ENCODE results near the gene ANXA2.

GRCh38 chr15:60352525-60352924 lies 45.3 kb downstream of the ANXA2 start:
- TF ChIP-seq CTCF (conservative IDR thresholded peaks at IDR 0.05; ENCODE audit: low read depth in 2 of 2) (no peak), EZH2phosphoT487 (IDR thresholded peaks at IDR 0.05; ENCODE audit: unreplicated experiment) (no peak), CREB1 (CRISPR knock-in tag; IDR thresholded peaks at IDR 0.05; ENCODE audit: low read depth) (no peak), POLR2AphosphoS5 (IDR thresholded peaks at IDR 0.05; ENCODE audit: low read depth) (no peak), EZH2 (IDR thresholded peaks at IDR 0.05; ENCODE audit: low read depth, unreplicated experiment) (no peak), STAT1 (IDR thresholded peaks at IDR 0.05; ENCODE audit: unreplicated experiment) (no peak)

Data from GM23338 (cell line).